Hematopoietic multipotent progenitor cell treated with erythropoietin and hydrocortisone succinate and interleukin-3 and kit ligand, for 8 days (in vitro differentiated cells): ENCODE results near the gene ZNRF1.
A peak's percentile ranks its signal among the peaks of the same experiment; 100 is the strongest.
"Not testable (repeated sequence)": the region's sequence is repeated elsewhere in the genome, so short reads cannot be mapped to it uniquely, and the experiment has no call there.

Experiments
- DNase-seq: peaks from one replicate; pipeline ENCODE4 v3.0.0-alpha.2; 2015

ZNRF1 gene

DNA sequence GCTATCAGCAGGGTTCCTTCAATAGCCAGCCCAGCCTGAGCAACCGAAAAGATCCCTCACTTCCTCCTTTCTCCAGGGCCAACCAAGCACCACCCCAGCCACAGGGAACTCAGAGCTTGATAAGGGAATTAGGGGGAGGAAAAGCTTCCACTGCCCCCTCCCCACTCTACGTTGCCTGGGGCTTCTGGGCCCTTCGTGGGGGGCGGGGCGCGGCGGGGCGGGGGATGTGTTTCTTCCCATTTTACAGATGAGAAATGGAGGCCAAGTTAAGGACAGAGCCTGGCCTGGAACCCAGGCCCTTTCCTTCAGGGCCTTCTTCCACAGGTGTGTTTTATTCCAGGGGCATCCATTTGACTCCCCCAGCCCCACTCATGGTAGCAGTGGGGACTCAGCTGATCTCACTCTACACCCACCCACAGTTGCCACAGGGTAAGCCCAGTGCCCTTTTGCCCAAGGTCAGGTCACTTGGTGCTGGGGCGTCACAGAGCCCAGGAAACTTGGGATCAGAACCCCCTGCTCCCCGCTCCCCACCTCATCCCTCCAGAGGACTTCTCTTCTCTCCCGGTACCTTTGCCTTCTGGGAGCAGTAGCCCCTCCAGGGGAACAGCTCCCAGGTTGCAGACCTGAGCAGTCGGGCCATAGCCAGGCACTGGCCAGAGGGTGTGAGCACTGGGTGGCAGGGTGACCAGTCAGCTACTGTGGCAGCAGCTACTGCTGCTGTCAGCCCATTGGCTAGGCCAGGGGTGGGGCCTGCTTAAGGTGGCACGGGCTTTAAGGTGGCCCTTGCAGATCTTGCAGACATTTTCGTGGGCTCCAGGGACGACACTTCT is 117.5 kb downstream of the ZNRF1 start, which contains the start of gene LDHD:
TSS of gene LDHD (minus strand) at position 700 of the 830 bp plus-strand sequence. CDS start at position 640, 60 bp downstream.
- peak; percentile 75 for DNase-seq

DNA sequence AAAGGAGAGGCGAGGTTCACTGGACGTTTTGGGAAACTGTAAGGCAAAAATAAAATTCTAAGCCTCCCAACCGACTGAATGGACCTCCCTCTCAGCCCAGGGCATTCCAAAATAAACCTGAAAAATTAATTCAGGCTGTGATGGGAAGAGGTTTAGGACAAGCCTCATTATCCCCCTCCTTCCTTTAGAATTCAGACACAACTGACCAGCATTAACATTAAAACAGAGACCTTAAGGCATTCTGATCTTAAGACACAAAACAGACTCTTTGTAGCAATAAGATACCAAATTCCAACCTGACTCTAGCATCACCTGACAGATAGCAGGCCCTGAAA is 118.1 kb downstream of the ZNRF1 start:
- DNase-seq: no peak

DNA sequence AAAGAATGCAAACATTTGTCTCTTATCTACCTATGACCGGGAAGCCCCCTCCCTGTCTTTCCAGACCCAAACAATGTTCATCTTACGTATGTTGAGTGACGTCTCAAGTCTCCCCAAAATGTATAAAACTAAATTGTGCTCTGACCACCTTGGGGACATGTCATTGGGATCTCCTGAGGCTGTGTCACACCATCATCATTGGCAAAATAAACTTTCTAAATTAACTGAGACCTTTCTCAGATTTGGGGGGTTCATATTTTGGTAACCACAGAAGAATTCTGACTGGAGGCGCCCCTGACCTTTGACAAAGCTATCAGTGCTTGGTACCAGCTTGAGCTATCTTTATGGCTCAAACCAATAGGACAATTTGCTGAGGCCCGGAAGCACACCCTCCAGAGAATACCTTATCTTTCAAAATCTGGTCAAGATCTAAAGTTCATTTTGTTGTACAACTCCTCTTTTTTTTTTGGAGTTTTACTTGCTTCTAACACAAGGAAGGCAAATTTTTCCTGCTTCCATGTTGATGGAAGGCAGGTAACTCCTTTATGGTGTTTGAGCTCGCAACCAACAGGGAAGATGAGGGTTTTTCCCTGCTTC is 120.2 kb downstream of the ZNRF1 start:
- no peak for DNase-seq

DNA sequence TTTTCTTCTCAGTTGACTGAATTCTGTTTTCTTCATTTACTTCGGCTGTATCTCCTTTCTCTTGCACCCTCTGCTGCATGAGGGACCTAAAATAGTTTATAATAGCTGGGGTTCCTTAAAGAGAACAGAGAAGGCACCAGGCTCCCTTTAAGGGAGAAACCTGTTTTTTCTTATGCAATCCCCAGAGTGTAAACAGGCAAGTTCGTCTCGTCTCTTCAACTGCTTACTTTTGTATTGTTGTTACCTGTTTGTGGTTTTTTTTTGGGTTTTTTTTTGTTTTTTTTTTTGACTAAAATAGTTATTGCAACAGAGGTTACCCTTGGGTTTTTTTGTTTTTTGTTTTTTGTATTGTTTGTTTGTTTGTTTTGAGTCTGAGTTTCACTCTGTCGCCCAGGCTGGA is 121.4 kb downstream of the ZNRF1 start:
- no peak for DNase-seq

DNA sequence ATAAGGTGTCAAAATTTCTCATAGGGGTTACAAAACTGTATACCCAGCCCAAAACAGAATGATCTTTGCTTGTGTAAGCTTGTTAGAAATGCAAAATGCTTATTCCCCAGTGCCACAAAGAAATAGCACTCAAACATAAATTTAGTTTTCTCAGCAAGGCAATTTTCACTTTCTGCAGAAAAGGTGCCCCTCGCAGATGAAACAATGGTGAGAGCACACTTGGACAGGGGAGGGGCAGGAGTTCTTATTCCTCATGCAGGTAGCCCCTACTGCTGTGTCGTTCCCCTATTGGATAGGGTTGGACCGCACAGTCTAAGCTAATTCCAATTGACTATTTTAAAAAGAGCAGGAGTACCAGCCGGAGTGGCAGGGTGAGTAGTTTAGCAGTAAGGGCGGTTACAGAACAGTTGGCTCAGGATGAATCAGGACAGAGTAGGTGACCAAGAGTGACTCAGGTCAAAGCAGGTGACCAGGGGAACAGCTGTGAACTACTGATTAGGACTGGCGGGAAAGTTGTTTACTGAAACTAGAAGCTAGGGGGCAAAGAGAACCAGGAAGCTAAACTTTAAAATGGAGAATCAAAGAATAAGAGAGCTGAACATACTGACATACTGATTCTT is 123.2 kb downstream of the ZNRF1 start:
- peak; percentile 28 for DNase-seq

DNA sequence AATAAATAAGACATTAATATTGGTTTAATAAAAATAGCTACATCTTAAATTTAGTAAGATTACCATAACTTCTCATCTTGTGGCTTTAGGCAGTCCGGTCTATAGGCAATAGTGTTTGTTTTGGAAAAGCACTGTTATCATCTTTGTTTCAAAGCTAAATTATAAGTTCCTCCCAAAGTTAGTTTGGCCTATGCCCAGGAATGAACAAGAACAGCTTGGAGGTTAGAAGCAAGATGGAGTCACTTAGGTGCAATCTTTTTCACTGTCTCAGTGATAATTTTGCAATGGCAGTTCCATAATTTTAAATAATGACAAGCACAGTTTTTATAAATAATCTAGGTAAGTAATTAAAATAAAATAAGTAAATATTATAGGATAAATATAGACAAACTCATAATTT is 123.8 kb downstream of the ZNRF1 start:
- DNase-seq: no peak

DNA sequence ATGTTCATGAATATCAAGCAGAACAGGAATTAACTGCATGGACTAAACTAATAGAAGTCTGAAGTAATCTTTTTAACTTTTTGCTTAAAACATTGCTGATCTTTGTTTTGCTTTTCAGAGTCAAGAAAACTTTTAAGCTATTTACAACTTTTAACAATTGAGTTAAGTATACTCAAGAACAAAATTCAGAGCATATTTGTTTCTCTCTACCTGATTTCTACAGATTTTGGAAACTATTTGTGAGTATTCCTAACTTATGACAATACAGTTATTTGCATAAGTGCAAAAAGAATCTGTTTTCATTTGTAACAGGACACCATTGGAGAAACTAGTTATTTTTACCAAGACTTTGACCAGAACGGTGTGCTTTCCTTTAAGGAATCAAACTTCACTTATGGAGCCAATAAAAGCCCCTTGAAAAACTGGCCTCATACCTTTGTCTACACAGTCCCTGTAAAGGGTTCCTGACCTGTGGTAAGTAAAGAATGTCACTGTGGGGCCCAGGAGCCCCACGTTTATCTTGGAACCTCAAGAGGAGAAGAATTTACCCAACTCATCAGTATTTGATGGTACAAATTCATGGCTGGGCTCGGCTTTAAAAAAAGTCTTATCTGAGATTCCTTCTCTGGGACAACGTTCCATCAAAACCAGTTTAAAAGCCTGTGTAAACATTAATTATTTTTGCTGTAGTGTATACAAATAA is 129.0 kb downstream of the ZNRF1 start:
- no peak for DNase-seq

DNA sequence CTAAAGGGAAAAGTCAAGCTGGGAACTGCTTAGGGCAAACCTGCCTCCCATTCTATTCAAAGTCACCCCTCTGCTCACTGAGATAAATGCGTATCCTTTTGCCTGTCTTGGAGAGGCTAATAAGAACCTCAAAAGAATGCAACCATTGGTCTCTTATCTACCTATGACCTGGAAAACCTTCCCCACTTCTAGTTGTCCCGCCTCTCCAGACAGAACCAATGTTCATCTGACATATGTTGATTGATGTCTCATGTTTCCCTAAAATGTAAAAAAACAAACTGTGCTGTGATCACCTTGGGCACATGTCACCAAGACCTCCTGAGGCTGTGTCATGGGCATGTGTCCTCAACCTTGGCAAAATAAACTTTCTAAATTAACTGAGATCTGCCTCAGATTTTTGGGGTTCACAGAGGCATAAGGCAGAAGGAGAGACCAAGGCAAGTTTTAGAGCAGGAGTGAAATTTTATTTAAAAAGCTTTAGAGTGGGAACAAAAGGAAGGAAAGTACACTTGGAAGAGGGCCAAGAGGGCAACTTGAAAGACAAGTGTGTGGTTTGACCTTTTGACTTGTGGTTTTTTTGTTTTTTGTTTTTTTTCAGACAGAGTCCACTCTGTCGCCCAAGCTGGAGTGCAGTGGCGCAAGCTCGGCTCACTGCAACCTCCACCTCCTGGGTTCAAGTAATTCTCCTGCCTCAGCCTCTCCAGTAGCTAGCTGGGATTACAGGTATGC is 130.8 kb downstream of the ZNRF1 start:
- DNase-seq: not testable (repeated sequence)

DNA sequence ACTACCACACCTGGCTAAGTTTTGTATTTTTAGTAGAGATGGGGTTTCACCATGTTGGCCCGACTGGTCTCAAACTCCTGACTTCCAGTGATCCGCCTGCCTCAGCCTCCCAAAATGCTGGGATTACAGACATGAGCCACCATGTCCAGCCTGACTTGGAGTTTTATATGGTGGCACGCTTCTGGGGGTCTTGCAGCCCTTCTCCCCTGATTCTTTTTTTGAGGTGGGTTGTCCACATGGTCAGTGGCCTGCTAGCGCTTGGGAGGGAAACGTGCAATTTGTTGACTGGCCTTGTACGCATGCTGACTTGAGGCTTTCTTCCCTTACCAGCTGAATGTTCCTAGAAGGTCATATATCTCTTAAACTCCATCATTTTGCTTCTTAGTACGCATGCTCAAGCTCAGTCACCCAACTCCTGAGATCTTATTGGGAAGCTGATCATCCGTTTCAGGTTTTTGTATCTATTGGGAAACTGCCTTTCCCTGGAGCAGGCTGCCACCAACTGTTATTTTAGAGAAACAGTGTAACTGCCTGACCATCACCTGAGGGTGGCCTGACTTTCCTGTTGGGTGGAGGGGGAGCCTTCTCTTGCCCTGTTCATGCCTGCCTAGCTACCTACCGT is 131.4 kb downstream of the ZNRF1 start:
- DNase-seq: peak; percentile 44

DNA sequence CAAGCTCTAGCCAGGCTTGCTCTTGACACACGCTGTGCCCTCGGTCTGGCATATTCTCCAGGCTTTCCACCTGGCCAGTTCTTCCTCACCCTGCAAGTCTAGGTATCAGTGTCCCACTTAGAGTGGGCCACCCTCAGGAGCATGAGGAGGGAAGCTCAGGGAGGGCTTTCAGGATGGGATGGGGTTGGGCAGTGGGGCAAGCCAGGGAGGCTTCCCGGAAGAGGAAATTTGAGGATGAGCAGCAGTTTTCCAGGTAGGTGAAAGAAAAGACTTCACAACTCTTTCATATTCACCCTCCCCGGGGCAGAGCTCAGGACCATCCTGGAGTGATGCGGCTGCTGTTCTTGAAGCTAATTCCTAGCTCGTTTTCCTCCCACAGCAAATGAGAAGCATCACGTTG is 132.3 kb downstream of the ZNRF1 start:
- DNase-seq: no peak

DNA sequence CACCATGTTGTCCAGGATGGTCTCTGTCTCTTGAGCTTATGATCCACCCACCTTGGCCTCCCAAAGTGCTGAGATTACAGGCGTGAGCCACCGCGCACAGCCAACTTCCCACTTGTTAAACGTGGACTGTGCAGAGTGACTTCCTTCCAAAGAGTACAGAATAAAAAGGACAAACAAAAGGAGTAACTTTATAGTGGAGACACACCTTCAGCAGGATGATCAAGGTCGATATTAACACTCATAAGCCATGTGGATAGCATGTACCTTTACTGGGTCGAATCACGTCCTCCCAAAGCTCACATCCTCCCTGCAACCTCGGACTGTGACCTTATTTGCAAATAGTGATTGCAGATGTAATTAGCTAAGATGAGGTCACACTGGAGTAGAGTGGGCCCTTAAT is 139.4 kb downstream of the ZNRF1 start:
- DNase-seq: no peak

DNA sequence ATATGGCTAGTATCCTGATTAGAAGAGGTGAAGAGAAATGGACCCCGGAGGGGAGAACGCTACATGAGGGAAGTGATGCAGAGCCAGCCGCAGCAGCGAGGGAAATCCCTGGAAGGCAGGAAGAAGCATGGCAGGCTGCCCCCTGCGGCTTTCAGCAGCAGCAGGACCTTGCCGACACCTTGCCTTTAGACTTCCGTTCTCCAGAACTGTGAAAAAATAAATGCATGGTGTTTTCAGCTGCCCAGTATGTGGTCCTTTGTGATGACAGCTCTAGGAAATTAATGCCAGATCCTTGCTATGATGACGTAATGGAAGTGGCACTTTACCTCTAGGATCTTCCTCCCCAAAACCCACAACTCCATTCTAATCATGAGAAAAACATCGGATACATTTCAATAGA is 139.8 kb downstream of the ZNRF1 start:
- no peak for DNase-seq

DNA sequence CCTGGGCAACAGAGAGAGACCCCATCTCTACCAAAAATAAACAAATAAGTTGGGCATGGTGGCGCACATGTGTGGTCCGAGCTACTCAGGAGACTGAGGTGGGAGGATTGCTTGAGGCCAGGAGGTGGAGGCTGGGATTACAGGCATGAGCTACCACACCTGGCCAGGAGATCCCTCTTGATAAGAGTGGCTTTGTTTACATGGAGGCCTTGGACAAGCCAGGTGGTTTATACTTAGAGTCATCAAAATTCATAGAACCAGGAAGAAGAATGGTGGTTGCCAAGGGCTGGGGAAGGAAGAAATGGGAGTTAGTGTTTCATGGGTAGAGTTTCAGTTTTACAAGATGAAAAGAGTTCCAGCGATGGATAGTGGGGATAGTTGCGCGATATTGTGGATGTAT is 140.7 kb downstream of the ZNRF1 start:
- DNase-seq: no peak

DNA sequence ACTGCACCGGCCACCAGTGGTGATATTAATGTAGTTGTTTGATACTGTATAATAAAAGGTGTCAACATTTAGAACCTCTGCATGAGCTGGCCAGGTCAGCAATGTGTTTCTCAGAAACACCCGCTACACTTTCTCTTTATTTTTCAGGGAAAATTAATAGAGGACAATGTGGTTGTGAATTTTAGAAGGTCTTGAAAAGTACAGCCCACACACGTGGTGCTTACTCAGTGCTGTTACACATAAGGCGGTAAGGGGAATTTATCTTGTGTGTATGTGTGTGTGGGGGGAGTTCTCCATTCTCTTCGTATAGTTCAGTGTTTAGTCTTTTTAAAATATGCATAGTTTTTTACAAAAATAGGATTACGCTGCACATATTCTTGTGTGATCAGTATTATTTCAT is 145.1 kb downstream of the ZNRF1 start:
- DNase-seq: no peak

DNA sequence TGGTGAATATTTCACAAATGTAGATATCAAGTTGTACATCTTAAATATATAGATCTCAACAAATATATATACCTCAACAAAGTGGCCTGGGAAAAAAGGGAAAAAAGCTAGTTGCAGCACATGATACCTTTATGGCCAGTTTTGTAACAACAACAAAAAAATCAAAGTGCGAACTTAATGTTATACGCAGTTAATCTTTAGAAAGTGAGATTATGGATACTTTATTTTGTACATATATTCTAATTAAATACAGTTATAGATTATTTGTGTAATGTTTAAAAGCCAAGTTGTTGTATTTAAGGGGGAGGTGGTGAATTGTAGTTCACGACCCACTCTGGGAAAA is 149.1 kb downstream of the ZNRF1 start:
- no peak for DNase-seq

DNA sequence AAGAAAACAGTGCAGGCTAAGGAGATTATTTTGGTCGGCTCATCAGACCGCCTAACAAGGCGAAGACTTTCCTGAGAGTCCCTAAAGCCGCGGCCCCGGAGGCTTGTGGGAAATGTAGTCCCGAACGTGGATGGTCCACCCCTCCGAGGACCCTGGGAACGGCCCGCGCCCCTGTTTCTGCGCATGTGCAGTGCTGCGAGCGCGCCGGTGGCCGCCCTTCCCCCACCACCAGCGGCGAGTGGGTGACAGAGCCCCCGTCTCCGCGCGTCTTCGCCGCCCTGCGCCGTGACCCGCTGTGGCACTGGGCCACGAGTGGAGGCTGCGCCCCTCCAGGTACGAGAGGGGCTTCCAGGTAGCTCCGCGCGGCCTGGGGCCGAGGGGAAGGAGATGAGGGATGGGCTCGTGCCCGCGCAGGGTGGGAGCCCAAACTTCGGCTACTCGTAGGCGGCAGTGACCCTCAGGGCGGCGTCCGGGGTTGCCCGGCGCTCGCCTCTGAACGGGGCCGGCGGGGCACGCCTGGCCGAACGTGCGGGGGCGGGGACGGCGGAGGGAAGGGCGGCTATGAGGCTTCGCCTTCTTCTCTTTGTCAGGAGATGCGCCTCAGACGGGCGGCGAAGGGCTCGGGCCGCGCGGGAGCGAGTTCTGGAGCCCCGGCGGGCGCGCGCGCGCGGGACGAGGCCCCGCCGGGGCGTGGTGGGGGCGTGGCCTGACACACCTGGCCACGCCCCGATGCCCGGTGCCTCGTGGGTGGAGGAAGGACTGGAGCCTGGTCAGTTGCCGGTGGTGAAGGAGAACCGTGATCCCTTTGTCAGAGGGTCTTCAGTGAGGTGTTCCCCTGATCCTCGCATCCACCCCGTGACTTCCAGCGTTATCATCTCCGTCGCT is 149.7 kb downstream of the ZNRF1 start, which contains the start of gene ZFP1:
TSS of gene ZFP1 (plus strand) at position 214 of the 885 bp plus-strand sequence. CDS start 4,428 bp downstream, outside the sequence.
- peak; percentile 95 for DNase-seq

DNA sequence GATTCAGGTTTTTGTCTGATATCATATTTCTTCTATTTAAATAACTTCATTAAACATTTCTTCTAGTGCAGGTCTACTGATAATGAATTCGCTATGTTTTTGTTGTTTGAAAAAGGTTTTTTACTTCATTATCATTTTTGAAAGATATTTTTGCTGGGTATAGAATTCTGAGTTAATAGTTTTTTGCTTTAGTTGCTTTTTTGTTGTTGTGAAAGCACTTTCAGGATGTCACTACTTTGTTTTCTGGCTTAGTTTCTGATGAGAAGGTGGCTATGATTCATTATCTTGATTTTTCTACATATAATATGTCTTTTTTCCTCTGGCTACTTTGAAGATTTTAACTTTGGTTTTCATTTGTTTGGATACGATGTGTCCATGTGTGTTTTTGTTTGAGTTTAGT is 153.0 kb downstream of the ZNRF1 start:
- no peak for DNase-seq

DNA sequence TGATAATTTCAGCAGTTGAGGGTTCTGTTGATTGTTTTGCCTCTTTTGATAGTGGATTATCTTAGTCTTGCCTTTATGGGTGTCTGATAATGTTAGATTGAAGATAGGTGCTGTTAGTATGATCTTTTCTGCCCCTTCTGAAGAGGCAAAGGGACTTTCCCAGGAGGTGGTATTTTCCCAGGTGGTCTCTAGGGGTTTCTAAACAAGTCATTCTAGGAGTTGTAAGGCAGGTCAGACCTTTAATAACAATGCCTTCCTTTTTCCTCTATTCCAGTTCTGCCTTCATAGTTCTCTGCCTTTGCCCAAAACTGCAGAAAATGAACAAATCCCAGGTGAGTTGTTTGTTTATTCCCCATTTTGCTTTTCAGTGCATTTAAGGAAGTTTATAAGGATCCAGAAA is 153.8 kb downstream of the ZNRF1 start:
- DNase-seq: no peak

DNA sequence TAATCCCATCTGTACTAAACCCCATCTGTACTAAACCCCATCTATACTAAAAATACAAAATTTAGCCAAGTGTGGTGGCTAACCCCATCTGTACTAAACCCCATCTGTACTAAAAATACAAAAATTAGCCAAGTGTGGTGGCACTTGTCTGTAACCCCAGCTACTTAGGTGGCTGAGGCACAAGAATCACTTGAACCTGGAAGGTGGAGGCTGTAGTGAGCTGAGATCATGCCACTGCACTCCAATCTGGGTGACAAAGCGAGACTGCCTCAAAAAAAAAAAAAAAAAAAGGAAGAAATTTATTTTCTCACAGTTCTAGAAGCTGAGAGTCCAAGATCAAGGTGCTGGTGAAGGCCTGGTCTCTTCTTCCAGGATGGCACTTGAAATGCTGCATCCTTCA is 161.6 kb downstream of the ZNRF1 start:
- DNase-seq: no peak
